ENCODE measurements around the gene CAMK2A.

GRCh38 chr5:150183436-150183835 lies 106.1 kb downstream of the CAMK2A start:
- TF ChIP-seq RAD21 (conservative IDR thresholded peaks at IDR 0.05 in 1 of 2, IDR thresholded peaks at IDR 0.05 in 1 of 2), result no peak
- TF ChIP-seq, protein P1, sequence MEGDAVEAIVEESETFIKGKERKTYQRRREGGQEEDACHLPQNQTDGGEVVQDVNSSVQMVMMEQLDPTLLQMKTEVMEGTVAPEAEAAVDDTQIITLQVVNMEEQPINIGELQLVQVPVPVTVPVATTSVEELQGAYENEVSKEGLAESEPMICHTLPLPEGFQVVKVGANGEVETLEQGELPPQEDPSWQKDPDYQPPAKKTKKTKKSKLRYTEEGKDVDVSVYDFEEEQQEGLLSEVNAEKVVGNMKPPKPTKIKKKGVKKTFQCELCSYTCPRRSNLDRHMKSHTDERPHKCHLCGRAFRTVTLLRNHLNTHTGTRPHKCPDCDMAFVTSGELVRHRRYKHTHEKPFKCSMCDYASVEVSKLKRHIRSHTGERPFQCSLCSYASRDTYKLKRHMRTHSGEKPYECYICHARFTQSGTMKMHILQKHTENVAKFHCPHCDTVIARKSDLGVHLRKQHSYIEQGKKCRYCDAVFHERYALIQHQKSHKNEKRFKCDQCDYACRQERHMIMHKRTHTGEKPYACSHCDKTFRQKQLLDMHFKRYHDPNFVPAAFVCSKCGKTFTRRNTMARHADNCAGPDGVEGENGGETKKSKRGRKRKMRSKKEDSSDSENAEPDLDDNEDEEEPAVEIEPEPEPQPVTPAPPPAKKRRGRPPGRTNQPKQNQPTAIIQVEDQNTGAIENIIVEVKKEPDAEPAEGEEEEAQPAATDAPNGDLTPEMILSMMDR (IDR thresholded peaks at IDR 0.05), result no peak
- TF ChIP-seq REST (IDR thresholded peaks at IDR 0.05), result no peak
- no peak for TF ChIP-seq POLR2A (IDR thresholded peaks at IDR 0.05; ENCODE audit: low read length)
- no peak for TF ChIP-seq MAFK (IDR thresholded peaks at IDR 0.05; ENCODE audit: partially characterized antibody)
- TF ChIP-seq, protein P2, sequence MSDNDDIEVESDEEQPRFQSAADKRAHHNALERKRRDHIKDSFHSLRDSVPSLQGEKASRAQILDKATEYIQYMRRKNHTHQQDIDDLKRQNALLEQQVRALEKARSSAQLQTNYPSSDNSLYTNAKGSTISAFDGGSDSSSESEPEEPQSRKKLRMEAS (IDR thresholded peaks at IDR 0.05), result no peak
- no peak for TF ChIP-seq EHF (CRISPR knock-in tag; IDR thresholded peaks at IDR 0.05)
- TF ChIP-seq FOSL2 (IDR thresholded peaks at IDR 0.05), result no peak
- no peak for TF ChIP-seq FOSL2 (CRISPR knock-in tag; IDR thresholded peaks at IDR 0.05)
- TF ChIP-seq EP300 (IDR thresholded peaks at IDR 0.05), result no peak
- no peak for TF ChIP-seq RFX5 (IDR thresholded peaks at IDR 0.05)
- no peak for TF ChIP-seq HOXA7 (CRISPR knock-in tag; IDR thresholded peaks at IDR 0.05)
- TF ChIP-seq BHLHE40 (IDR thresholded peaks at IDR 0.05; ENCODE audit: low read depth, low read length), result no peak

Data from A549 (cell line).